BE2C (cell line): ENCODE measurements around the gene IFIH1.

Source experiments
- DNase-seq: peaks from one replicate; pipeline ENCODE4 v3.0.0-alpha.2; 2020
- H3K27me3 ChIP-seq: fragments of 250-450 bp; sonication (Bioruptor Pico); 2 replicates; pipeline ENCODE4 v1.5.1; 2020; ENCODE audit warnings: mild to moderate bottlenecking
- H3K36me3 ChIP-seq: fragments of 250-450 bp; sonication (Bioruptor Pico); 2 replicates; pipeline ENCODE4 v1.5.1; 2020; ENCODE audit warnings: mild to moderate bottlenecking
- H3K4me1 ChIP-seq: fragments of 250-450 bp; sonication (Bioruptor Pico); 2 replicates; pipeline ENCODE4 v1.5.1; 2020
- H3K4me3 ChIP-seq: 2 replicates; pipeline ENCODE4 v1.5.1; 2011; ENCODE audit warnings: low read depth, low read length
- H3K9me3 ChIP-seq: fragments of 250-450 bp; sonication (Bioruptor Pico); 2 replicates; pipeline ENCODE4 v1.5.1; 2020
- CTCF ChIP-seq: IDR thresholded peaks from 2 replicates; pipeline ENCODE4 v1.5.1; 2012; ENCODE audit warnings: mild to moderate bottlenecking, low read depth, low read length

Gene IFIH1

GRCh38 chr2:162317861-162318327 is 590 bp downstream of the IFIH1 start:
- H3K36me3 ChIP-seq = no peaks in the 10 kb centered on the region
- no peaks in the 10 kb centered on the region for H3K27me3 ChIP-seq
- no peak for TF ChIP-seq CTCF
- H3K4me1 ChIP-seq = no peaks in the 10 kb centered on the region
- peak overlapping the region; percentile 38; the same call in 1 of the 2 replicates for H3K4me3 ChIP-seq
- no peaks in the 10 kb centered on the region for H3K9me3 ChIP-seq
- no peak for DNase-seq

- Histone ChIP-seq H3K9me3 (no peaks in the 10 kb centered on the region), H3K4me3 (no peak overlapping the region), H3K36me3 (no peaks in the 10 kb centered on the region), H3K4me1 (no peaks in the 10 kb centered on the region), H3K27me3 (no peaks in the 10 kb centered on the region)
- TF ChIP-seq CTCF = no peak
- no peak for DNase-seq
Measured at GRCh38 chr2:162317058-162317742, 1.3 kb downstream of the IFIH1 start.

- Histone ChIP-seq H3K36me3 (no peaks in the 10 kb centered on the region), H3K4me1 (no peaks in the 10 kb centered on the region), H3K27me3 (no peaks in the 10 kb centered on the region), H3K9me3 (no peaks in the 10 kb centered on the region), H3K4me3 (no peak overlapping the region)
- no peak for DNase-seq
- TF ChIP-seq CTCF = no peak
Measured at GRCh38 chr2:162316590-162316989, 1.9 kb downstream of the IFIH1 start.

- TF ChIP-seq CTCF = no peak
- Histone ChIP-seq H3K4me3 (no peak overlapping the region), H3K9me3 (no peaks in the 10 kb centered on the region), H3K4me1 (no peaks in the 10 kb centered on the region), H3K27me3 (no peaks in the 10 kb centered on the region), H3K36me3 (no peaks in the 10 kb centered on the region)
- no peak for DNase-seq
Measured at GRCh38 chr2:162315938-162316337, 2.5 kb downstream of the IFIH1 start.

GRCh38 chr2:162312853-162313252 is 5.6 kb downstream of the IFIH1 start:
- H3K4me3 ChIP-seq = no peak overlapping the region
- H3K9me3 ChIP-seq = no peaks in the 10 kb centered on the region
- no peak for DNase-seq
- no peak for TF ChIP-seq CTCF
- no peaks in the 10 kb centered on the region for H3K36me3 ChIP-seq
- H3K27me3 ChIP-seq = no peaks in the 10 kb centered on the region
- no peaks in the 10 kb centered on the region for H3K4me1 ChIP-seq

- Histone ChIP-seq H3K4me1 (no peaks in the 10 kb centered on the region), H3K4me3 (no peak overlapping the region), H3K36me3 (no peaks in the 10 kb centered on the region), H3K27me3 (no peaks in the 10 kb centered on the region), H3K9me3 (no peaks in the 10 kb centered on the region)
- DNase-seq = no peak
- no peak for TF ChIP-seq CTCF
Measured at GRCh38 chr2:162308747-162309503, 9.6 kb downstream of the IFIH1 start.
